ACC112 (cell line): ENCODE measurements around the gene TIMP3.

Experiments used
- H2AFZ ChIP-seq: fragments of 200-600 bp; sonication (generic); one replicate; pipeline ENCODE4 v1.6.0; 2017; ENCODE audit warnings: antibody characterized with exemption, low read length; ENCODE audit not compliant: unreplicated experiment
- H3K27ac ChIP-seq: fragments of 200-600 bp; sonication (generic); 2 replicates; pipeline ENCODE4 v1.5.1; 2014; ENCODE audit warnings: low read depth, mild to moderate bottlenecking, antibody characterized with exemption, low read length, moderate library complexity
- H3K27me3 ChIP-seq: fragments of 200-600 bp; sonication (generic); 2 replicates; pipeline ENCODE4 v1.6.1; 2014; ENCODE audit warnings: mild to moderate bottlenecking, antibody characterized with exemption, low read length, moderate library complexity, mixed read lengths; ENCODE audit not compliant: insufficient read depth
- H3K36me3 ChIP-seq: fragments of 200-600 bp; sonication (generic); 2 replicates; pipeline ENCODE4 v1.6.1; 2016; ENCODE audit warnings: mild to moderate bottlenecking, antibody characterized with exemption, low read length, moderate library complexity, mixed read lengths; ENCODE audit not compliant: insufficient read depth
- H3K4me1 ChIP-seq: fragments of 200-600 bp; sonication (generic); one replicate; pipeline ENCODE4 v1.6.1; 2016; ENCODE audit warnings: low read length, mixed read lengths; ENCODE audit not compliant: insufficient read depth, unreplicated experiment, control insufficient read depth
- H3K4me3 ChIP-seq: fragments of 200-600 bp; sonication (generic); 2 replicates; pipeline ENCODE4 v1.5.1; 2014; ENCODE audit warnings: mild to moderate bottlenecking, low read depth, low read length
- H3K79me2 ChIP-seq: fragments of 200-600 bp; sonication (generic); one replicate; pipeline ENCODE4 v1.6.0; 2016; ENCODE audit warnings: low read length; ENCODE audit not compliant: control insufficient read depth, unreplicated experiment, insufficient read depth

The TIMP3 gene

GRCh38 chr22:32809786-32810554, 8.5 kb downstream of the TIMP3 start:
- H3K79me2 ChIP-seq: no peaks in the 10 kb centered on the region
- no peak overlapping the region for H3K4me3 ChIP-seq
- H3K27me3 ChIP-seq: no peaks in the 10 kb centered on the region
- no peak overlapping the region for H2AFZ ChIP-seq
- H3K4me1 ChIP-seq: no peaks in the 10 kb centered on the region
- H3K27ac ChIP-seq: no peak overlapping the region
- no peaks in the 10 kb centered on the region for H3K36me3 ChIP-seq

GRCh38 chr22:32810555-32811133, 9.1 kb downstream of the TIMP3 start:
- Histone ChIP-seq H3K27ac (no peak overlapping the region), H3K79me2 (no peaks in the 10 kb centered on the region), H3K36me3 (no peaks in the 10 kb centered on the region), H2AFZ (no peak overlapping the region), H3K4me1 (no peaks in the 10 kb centered on the region), H3K4me3 (no peak overlapping the region), H3K27me3 (no peaks in the 10 kb centered on the region)

GRCh38 chr22:32811788-32812545, 10.5 kb downstream of the TIMP3 start:
- Histone ChIP-seq H3K36me3 (no peaks in the 10 kb centered on the region), H3K4me1 (no peaks in the 10 kb centered on the region), H3K27me3 (no peaks in the 10 kb centered on the region), H3K27ac (no peak overlapping the region), H3K4me3 (no peak overlapping the region), H2AFZ (no peak overlapping the region), H3K79me2 (no peaks in the 10 kb centered on the region)

- H3K27ac ChIP-seq: no peak overlapping the region
- no peak overlapping the region for H2AFZ ChIP-seq
- H3K36me3 ChIP-seq: no peaks in the 10 kb centered on the region
- H3K79me2 ChIP-seq: no peaks in the 10 kb centered on the region
- H3K4me3 ChIP-seq: no peak overlapping the region
- no peaks in the 10 kb centered on the region for H3K4me1 ChIP-seq
- no peaks in the 10 kb centered on the region for H3K27me3 ChIP-seq
These were observed 12.9 kb downstream of the TIMP3 start for GRCh38 chr22:32814285-32814860.

- Histone ChIP-seq H2AFZ (no peak overlapping the region), H3K4me1 (no peaks in the 10 kb centered on the region), H3K4me3 (no peak overlapping the region), H3K79me2 (no peaks in the 10 kb centered on the region), H3K36me3 (no peaks in the 10 kb centered on the region), H3K27me3 (no peaks in the 10 kb centered on the region), H3K27ac (no peak overlapping the region)
These were observed 13.6 kb downstream of the TIMP3 start for GRCh38 chr22:32815059-32815458.

- Histone ChIP-seq H3K4me3 (no peak overlapping the region), H3K27ac (no peak overlapping the region), H3K79me2 (no peaks in the 10 kb centered on the region), H3K4me1 (no peaks in the 10 kb centered on the region), H3K36me3 (no peaks in the 10 kb centered on the region), H3K27me3 (no peaks in the 10 kb centered on the region), H2AFZ (no peak overlapping the region)
These were observed 14.4 kb downstream of the TIMP3 start for GRCh38 chr22:32815943-32816342.

- no peaks in the 10 kb centered on the region for H3K27me3 ChIP-seq
- no peak overlapping the region for H3K4me3 ChIP-seq
- H3K36me3 ChIP-seq: no peaks in the 10 kb centered on the region
These were observed 15.7 kb downstream of the TIMP3 start for GRCh38 chr22:32817137-32817730.

GRCh38 chr22:32818446-32819115, 17.1 kb downstream of the TIMP3 start:
- H3K4me1 ChIP-seq: no peaks in the 10 kb centered on the region
- H3K27me3 ChIP-seq: no peaks in the 10 kb centered on the region
- H3K79me2 ChIP-seq: no peaks in the 10 kb centered on the region
- no peak overlapping the region for H3K27ac ChIP-seq
- no peaks in the 10 kb centered on the region for H3K36me3 ChIP-seq
- no peak overlapping the region for H2AFZ ChIP-seq
- H3K4me3 ChIP-seq: no peak overlapping the region

More at GRCh38 chr22:32817137-32817730, 15.7 kb downstream of the TIMP3 start:
- no peak overlapping the region for H2AFZ ChIP-seq
- no peak overlapping the region for H3K27ac ChIP-seq
- no peaks in the 10 kb centered on the region for H3K4me1 ChIP-seq
- no peaks in the 10 kb centered on the region for H3K79me2 ChIP-seq

GRCh38 chr22:32819120-32819519, 17.6 kb downstream of the TIMP3 start:
- no peak overlapping the region for H3K4me3 ChIP-seq
- H3K4me1 ChIP-seq: no peaks in the 10 kb centered on the region
- no peak overlapping the region for H3K27ac ChIP-seq
- no peaks in the 10 kb centered on the region for H3K27me3 ChIP-seq
- no peaks in the 10 kb centered on the region for H3K36me3 ChIP-seq
- no peaks in the 10 kb centered on the region for H3K79me2 ChIP-seq
- no peak overlapping the region for H2AFZ ChIP-seq
